Measurements from ENCODE around the gene SLC32A1. TPM values are rescaled to one million over a fixed set of nuclear protein-coding genes. Genes with fewer than 3 reads are reported as not detected.

Gene SLC32A1
- total and polyA plus RNA-seq, 2 of the 13 experiments (the other 11 are each of a cell fraction or from before 2014, with no cell fraction given): not detected

DNA sequence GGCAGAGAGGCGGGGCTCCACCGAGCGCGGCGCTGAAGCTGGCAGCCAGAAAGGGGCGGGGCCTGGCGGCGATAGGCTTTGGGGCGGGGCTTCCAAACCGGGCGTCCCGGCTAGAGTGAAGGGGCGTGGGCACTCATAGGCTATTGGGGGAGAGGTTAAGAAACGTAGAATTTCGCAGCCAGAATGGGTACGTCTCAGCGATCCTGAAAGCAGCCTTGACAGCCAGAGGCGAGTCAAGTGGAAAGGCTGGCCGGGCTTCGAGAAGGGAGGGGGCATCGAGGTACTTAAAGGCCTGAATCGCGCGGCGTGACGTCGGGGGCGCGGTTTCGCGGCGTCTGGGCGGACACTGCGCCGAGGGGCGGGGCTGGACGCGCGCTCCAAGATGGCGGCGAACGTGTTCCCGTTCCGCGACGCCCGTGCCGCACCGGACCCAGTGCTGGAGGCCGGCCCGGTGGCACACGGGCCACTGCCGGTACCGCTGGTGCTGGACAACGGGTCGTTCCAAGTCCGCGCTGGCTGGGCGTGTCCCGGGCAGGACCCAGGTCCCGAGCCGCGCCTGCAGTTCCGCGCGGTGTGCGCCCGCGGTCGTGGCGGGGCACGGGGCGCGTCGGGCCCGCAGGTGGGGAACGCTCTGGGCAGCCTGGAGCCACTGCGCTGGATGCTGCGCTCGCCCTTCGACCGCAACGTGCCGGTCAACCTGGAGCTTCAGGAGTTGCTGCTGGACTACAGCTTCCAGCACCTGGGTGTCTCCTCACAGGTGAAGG is 24.0 kb downstream of the SLC32A1 start, which contains the start of gene ACTR5 (continued):
- peak; percentile 96 for TF ChIP-seq NFAT5 (CRISPR knock-in tag; IDR thresholded peaks at IDR 0.05)
- no peak; the same call in 1 of the 2 replicates for TF ChIP-seq SIN3B (IDR thresholded peaks at IDR 0.05; ENCODE audit: low read length)
- peak; percentile 73 for TF ChIP-seq BHLHE40 (IDR thresholded peaks at IDR 0.05; ENCODE audit: low read length)
- peak; percentile 91 for TF ChIP-seq POGZ (CRISPR knock-in tag; IDR thresholded peaks at IDR 0.05)
- TF ChIP-seq ZNF30 (CRISPR knock-in tag; IDR thresholded peaks at IDR 0.05): no peak
- peak; percentile 77; the same call in 1 of the 2 replicates for TF ChIP-seq ZNF674 (CRISPR knock-in tag; IDR thresholded peaks at IDR 0.05; ENCODE audit: low read depth)
- peak; percentile 59 for TF ChIP-seq PPARG (CRISPR knock-in tag; conservative IDR thresholded peaks at IDR 0.05)
- no peak for TF ChIP-seq ZNF816 (CRISPR knock-in tag; IDR thresholded peaks at IDR 0.05; ENCODE audit: borderline replicate concordance)
- TF ChIP-seq ZNF605 (CRISPR knock-in tag; IDR thresholded peaks at IDR 0.05): peak; percentile 24; the same call in 1 of the 2 replicates
- no peak for TF ChIP-seq NBN (conservative IDR thresholded peaks at IDR 0.05)
- TF ChIP-seq ZNF878 (CRISPR knock-in tag; IDR thresholded peaks at IDR 0.05): no peak
- TF ChIP-seq ZGPAT (CRISPR knock-in tag; IDR thresholded peaks at IDR 0.05): peak; percentile 95
- 0 out of 2 replicates have a peak, but pooled peaks have one; percentile 63 for TF ChIP-seq THYN1 (CRISPR knock-in tag; IDR thresholded peaks at IDR 0.05; ENCODE audit: borderline replicate concordance, low read depth)
- peak; percentile 86 for TF ChIP-seq KDM2A (CRISPR knock-in tag; IDR thresholded peaks at IDR 0.05; ENCODE audit: borderline replicate concordance, low read depth)
- peak; percentile 86; the same call in 1 of the 2 replicates for TF ChIP-seq ZNF224 (CRISPR knock-in tag; IDR thresholded peaks at IDR 0.05)
- TF ChIP-seq SCMH1 (CRISPR knock-in tag; IDR thresholded peaks at IDR 0.05; ENCODE audit: borderline replicate concordance): no peak
- TF ChIP-seq ZNF652 (CRISPR knock-in tag; IDR thresholded peaks at IDR 0.05; ENCODE audit: borderline replicate concordance, low read depth): 0 out of 2 replicates have a peak, but pooled peaks have one; percentile 12
- TF ChIP-seq WIZ (CRISPR knock-in tag; IDR thresholded peaks at IDR 0.05): peak; percentile 65; the same call in 1 of the 2 replicates
- TF ChIP-seq SOX6 (IDR thresholded peaks at IDR 0.05): no peak
- peak; percentile 59 for TF ChIP-seq SOX6 (CRISPR knock-in tag; IDR thresholded peaks at IDR 0.05)
- no peak for TF ChIP-seq NR2F6 (IDR thresholded peaks at IDR 0.05)
- TF ChIP-seq NR2F6 (CRISPR knock-in tag; IDR thresholded peaks at IDR 0.05): peak; percentile 37; the same call in 1 of the 2 replicates
- peak; percentile 94; the same call in 1 of the 2 replicates for TF ChIP-seq ZNF354B (CRISPR knock-in tag; IDR thresholded peaks at IDR 0.05)
- TF ChIP-seq ZNF776 (CRISPR knock-in tag; IDR thresholded peaks at IDR 0.05): peak; percentile 100; the same call in 1 of the 2 replicates
- no peak for TF ChIP-seq PCBP1 (IDR thresholded peaks at IDR 0.05; ENCODE audit: borderline replicate concordance, low read depth, low read length)
- peak; percentile 96 for TF ChIP-seq IKZF4 (CRISPR knock-in tag; IDR thresholded peaks at IDR 0.05; ENCODE audit: borderline replicate concordance, low read depth, not compliant biosample characterization)
